Glutamatergic neuron (in vitro differentiated cells): ENCODE measurements around the gene CYP4B1. TPM values are rescaled to one million over a fixed set of nuclear protein-coding genes. Genes with fewer than 3 reads are reported as not detected.
"Not testable (repeated sequence)": the region's sequence is repeated elsewhere in the genome, so short reads cannot be mapped to it uniquely, and the experiment has no call there.

Source experiments
- DNase-seq: peaks from one replicate; pipeline ENCODE4 v3.0.0; 2022
- H3K27ac Mint-ChIP-seq: one replicate; pipeline ENCODE4 v1.8.0; 2020; ENCODE audit warnings: mild to moderate bottlenecking, mixed read lengths, inconsistent platforms; ENCODE audit not compliant: unreplicated experiment
- H3K27me3 Mint-ChIP-seq: one replicate; pipeline ENCODE4 v1.8.0; 2020; ENCODE audit warnings: mild to moderate bottlenecking, moderate library complexity, mixed read lengths, inconsistent platforms; ENCODE audit not compliant: unreplicated experiment
- H3K36me3 Mint-ChIP-seq: one replicate; pipeline ENCODE4 v1.8.0; 2020; ENCODE audit warnings: mild to moderate bottlenecking, mixed read lengths, inconsistent platforms; ENCODE audit not compliant: unreplicated experiment
- H3K4me1 Mint-ChIP-seq: one replicate; pipeline ENCODE4 v1.8.0; 2020; ENCODE audit warnings: mild to moderate bottlenecking, low read depth, mixed read lengths, inconsistent platforms; ENCODE audit not compliant: unreplicated experiment
- H3K4me3 Mint-ChIP-seq: one replicate; pipeline ENCODE4 v1.8.0; 2020; ENCODE audit warnings: mild to moderate bottlenecking, mixed read lengths, inconsistent platforms; ENCODE audit not compliant: unreplicated experiment
- H3K9me3 Mint-ChIP-seq: one replicate; pipeline ENCODE4 v1.8.0; 2020; ENCODE audit warnings: mild to moderate bottlenecking, moderate library complexity, mixed read lengths, inconsistent platforms; ENCODE audit not compliant: unreplicated experiment
- CTCF ChIP-seq: fragments of 200-600 bp; sonication (generic); IDR thresholded peaks from one replicate; pipeline ENCODE4 v1.5.0; 2021; ENCODE audit not compliant: partially characterized antibody, unreplicated experiment
- total RNA-seq: library from RNA; stranded (reverse); fragmentation: NEBNext Ultra II Directional; extraction: Animal tissue kit (Norgen Biotek cat#: 25700); gene quantifications from one replicate; pipeline ENCODE4 v1.2.1, GENCODE V29; 2021; ENCODE audit not compliant: unreplicated experiment

Gene CYP4B1
- total RNA-seq, 1 donor from 2014 or later: not detected

- no peak for TF ChIP-seq CTCF
- no peaks in the 10 kb centered on the region for H3K36me3 Mint-ChIP-seq
Observed at GRCh38 chr1:46820076-46820475, 21.2 kb downstream of the CYP4B1 start.

GRCh38 chr1:46820560-46821060, 21.8 kb downstream of the CYP4B1 start:
- Mint-ChIP-seq H3K4me1 (no peaks in the 10 kb centered on the region), H3K27me3 (peaks cover 2% of the 10 kb centered on the region), H3K27ac (no peak overlapping the region), H3K4me3 (no peak overlapping the region), H3K9me3 (peaks cover 2% of the 10 kb centered on the region), H3K36me3 (no peaks in the 10 kb centered on the region)
- TF ChIP-seq CTCF: no peak
- no peak for DNase-seq

More at GRCh38 chr1:46820076-46820475, 21.2 kb downstream of the CYP4B1 start:
- no peak overlapping the region for H3K27ac Mint-ChIP-seq
- no peak for DNase-seq
- H3K4me3 Mint-ChIP-seq: no peak overlapping the region
- peaks cover 2% of the 10 kb centered on the region for H3K27me3 Mint-ChIP-seq
- H3K4me1 Mint-ChIP-seq: no peaks in the 10 kb centered on the region
- peaks cover 2% of the 10 kb centered on the region for H3K9me3 Mint-ChIP-seq

GRCh38 chr1:46822248-46822826, 23.5 kb downstream of the CYP4B1 start:
- TF ChIP-seq CTCF: no peak
- Mint-ChIP-seq H3K27ac (no peak overlapping the region), H3K4me1 (no peaks in the 10 kb centered on the region), H3K27me3 (no peaks in the 10 kb centered on the region), H3K9me3 (peaks cover 3% of the 10 kb centered on the region), H3K36me3 (no peaks in the 10 kb centered on the region), H3K4me3 (no peak overlapping the region)
- no peak for DNase-seq

GRCh38 chr1:46823151-46823550, 24.3 kb downstream of the CYP4B1 start:
- no peak for TF ChIP-seq CTCF
- H3K4me3 Mint-ChIP-seq: no peak overlapping the region
- DNase-seq: no peak
- peaks cover 3% of the 10 kb centered on the region for H3K9me3 Mint-ChIP-seq
- no peaks in the 10 kb centered on the region for H3K36me3 Mint-ChIP-seq
- H3K27ac Mint-ChIP-seq: no peak overlapping the region
- H3K27me3 Mint-ChIP-seq: no peaks in the 10 kb centered on the region
- H3K4me1 Mint-ChIP-seq: no peaks in the 10 kb centered on the region

- H3K36me3 Mint-ChIP-seq, H3K4me3 Mint-ChIP-seq, DNase-seq, H3K27ac Mint-ChIP-seq, H3K9me3 Mint-ChIP-seq, H3K4me1 Mint-ChIP-seq, H3K27me3 Mint-ChIP-seq: not testable (repeated sequence)
Observed at GRCh38 chr1:46826892-46827291, 28.0 kb downstream of the CYP4B1 start.
